Epidermal melanocyte (primary cell): ENCODE measurements around the gene PLOD1.
"Not testable (repeated sequence)": the region's sequence is repeated elsewhere in the genome, so short reads cannot be mapped to it uniquely, and the experiment has no call there.

Experiments
- DNase-seq: peaks from one replicate; pipeline ENCODE4 v3.0.0; 2011; ENCODE audit warnings: low spot score; ENCODE audit not compliant: insufficient read length

The PLOD1 gene

DNA sequence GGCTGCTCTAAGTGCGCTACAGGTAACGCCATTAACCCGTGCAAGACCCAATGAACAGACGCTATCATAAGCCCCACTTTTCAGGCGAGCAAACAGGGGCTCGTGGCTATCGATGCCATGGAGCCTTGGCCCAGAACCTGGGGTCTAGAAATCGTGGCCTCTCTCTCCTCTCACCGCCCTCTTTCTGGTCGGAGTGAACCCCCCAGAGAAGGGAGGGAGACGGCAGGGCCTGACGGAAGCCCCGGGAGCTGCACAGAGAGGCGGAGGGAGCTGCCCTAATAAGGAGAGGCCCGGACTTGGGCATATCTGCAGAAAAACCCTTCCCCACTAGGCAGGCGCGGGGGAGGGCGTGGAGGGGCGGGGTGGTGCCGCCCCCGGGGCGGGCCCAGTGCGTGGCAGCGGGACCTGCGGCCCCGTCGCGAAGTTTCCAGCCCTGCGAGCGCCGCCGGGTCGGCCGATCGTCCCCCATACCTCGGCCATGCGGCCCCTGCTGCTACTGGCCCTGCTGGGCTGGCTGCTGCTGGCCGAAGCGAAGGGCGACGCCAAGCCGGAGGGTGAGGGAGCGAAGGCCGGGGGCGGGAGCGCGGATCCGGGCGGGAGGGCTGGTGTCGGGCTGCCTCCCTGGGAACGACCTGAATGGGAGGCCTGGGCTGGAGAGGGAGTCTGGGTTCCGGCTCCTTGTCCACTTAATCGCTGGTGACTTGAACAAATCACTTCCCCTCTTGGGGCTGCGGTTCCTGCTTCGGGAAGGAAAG is at the start of gene PLOD1:
Gene PLOD1 (plus strand): TSS at position 416 of the 755 bp plus-strand sequence. CDS start 63 bp downstream, at position 479.
- peak; percentile 87 for DNase-seq

DNA sequence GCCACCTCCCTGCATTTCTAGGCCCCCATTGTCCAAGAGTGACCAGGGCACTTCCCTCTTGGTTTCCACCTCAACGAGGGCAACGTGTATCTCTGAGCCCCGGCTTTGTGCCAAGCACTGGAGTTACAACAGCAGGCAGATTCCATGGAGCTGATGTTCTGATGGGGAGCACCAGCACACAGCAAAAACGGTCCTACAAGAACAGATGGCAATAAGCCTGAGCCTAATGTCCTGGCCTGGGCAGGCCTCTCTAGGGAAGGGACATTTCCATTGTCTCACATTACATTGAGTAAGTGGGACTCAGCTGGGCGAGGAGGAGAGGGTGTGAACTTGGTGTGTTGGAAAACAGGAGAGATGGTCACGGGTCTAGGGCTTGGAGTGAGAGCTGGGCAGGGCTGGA is 48.6 kb upstream of the PLOD1 start:
- no peak for DNase-seq

DNA sequence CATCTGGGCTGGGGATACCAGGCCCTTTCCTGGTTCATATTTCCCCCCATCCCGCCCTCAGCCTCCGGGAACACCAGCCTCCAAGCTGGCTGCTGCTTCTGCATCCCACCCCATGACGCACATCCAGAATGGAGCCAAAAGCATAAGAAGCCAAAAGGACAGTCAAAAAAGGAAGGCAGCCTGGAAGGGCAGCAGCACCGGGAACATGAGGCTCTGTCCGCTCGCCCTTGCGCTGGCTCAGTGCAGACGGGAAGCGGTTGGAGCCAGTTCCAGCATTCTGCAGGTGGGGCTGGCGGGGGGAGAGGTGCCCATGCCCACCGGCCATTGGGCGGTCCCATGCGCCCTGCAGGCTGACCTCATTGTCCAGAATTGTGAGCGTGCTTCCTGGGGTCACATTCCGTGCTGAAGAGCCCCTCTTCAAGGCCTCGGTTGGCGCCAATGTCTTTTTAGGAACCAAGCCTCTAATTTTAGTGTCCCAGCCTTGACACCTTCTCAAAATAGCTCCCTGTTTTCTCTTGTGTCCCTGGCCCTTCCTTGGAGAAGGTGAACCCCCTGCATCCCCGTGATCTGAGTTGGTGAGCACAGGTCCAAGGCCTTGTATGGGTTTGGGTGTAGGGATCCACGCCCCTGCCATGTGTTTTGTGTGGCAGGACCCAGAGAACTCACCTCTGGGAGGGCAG is 47.4 kb upstream of the PLOD1 start:
- DNase-seq, result no peak

DNA sequence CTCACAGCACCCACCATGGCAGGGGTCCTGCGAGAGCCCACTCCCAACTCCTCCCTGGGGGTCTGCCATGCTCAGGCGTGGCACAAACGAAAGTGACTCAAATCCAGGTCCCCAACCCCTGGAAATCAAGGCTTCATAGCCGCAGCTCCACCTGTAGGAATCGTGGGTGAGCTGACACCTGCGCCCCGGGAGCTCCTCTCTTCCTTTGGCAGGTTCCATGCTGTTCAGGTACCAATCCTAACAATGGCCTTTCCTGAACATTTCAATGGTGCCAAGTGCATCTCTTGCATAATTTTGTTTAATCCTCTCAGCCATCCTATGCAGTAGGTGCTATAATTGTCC is 46.9 kb upstream of the PLOD1 start:
- no peak for DNase-seq

DNA sequence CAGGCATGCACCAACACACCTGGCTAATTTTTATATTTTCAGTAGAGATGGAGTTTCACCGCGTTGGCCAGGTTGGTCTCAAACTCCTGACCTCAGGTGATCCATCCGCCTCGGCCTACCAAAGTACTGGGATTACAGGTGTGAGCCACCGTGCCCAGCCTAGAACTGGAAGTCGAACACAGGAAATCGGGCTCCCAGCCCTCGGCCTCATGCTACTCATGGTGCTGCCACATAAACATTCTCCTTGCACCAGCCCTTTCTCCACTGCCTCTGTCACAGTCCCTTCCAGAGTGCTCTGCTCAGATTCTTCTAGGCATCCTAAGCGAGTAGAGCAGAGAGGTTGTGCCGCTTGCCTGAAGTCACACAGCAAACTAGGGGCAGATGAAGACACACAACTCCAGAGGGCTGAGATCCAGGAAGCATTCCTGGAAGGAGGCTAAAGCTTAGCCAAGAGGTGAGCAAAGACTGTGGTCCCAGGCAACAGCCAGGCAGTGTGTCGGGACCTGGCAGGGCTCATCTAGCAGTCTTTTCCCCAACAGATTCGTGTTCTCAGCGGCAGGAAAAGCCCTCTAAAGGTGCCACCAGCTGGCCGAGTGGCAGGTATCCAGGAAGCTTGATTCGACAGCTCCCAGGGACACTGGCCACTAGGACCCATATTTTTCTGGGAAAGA is 46.2 kb upstream of the PLOD1 start:
- DNase-seq, result no peak

DNA sequence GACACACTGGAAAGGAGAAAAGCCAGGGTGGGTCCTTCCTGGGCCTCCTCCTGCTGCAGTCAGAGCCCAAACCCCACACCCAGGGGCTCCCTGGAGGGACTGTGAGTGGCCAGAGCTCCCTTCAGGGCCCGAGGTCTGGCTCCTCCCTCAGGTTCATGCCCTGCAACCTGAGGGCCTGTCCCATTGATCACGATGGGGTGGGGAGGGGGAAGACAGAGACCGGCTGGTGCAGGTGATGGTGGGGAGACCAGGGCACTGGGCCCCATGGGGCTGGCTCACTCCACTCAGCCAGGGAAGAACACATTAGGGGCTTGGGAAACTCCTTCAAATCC is 45.7 kb upstream of the PLOD1 start:
- DNase-seq, result no peak

DNA sequence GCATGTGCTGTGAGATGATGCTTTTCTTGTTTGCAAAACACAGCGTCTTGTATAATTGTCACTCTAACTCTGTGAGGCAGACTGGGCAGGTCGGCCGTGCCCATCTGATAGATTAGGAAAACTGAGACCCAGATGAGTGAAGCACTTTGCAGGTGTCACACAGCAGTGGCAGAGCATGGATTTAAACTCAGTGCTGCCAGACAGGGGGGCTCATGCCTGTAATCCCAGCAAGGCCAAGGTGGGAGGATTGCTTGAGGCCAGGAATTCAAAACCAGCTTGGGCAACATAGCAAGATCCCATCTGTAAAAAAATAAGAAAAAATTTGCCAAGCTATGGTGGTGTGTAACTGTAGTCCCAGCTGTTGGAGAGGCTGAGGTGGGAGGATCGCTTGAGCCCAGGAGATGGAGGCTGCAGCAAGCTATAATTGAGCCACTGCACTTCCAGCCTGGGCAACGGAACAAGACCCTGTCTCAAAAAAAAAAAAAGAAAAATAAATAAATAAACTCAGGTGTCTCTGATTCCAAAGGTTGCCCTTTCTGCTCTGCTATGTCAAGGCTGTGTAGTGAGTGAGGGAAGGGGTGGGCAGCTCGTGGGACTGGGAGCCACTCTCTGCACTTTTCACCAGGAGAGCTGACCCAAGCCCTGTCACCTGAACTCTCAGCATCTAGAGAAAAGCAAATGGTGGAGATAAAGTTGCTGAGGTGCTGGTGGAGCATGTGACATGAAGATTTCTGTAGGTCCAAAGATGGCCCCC is 42.9 kb upstream of the PLOD1 start:
- DNase-seq, result no peak

DNA sequence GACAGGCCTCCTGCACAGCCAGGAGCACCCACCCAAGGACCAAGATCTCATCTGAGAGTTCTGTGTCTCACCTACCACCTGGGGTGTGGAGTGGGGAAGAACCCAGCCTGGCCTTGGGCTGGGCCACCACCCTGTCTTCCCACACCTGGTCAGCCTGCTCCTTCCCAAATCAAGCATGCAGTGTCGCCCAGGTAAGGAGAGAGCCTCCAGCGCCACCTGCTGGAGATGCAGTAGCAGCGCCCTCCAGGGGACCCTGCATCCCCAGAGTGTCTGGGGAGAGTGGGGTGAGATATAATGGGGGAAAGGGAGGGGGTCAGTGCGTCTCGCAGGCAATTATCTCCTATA is 40.6 kb upstream of the PLOD1 start:
- DNase-seq, result peak; percentile 81

DNA sequence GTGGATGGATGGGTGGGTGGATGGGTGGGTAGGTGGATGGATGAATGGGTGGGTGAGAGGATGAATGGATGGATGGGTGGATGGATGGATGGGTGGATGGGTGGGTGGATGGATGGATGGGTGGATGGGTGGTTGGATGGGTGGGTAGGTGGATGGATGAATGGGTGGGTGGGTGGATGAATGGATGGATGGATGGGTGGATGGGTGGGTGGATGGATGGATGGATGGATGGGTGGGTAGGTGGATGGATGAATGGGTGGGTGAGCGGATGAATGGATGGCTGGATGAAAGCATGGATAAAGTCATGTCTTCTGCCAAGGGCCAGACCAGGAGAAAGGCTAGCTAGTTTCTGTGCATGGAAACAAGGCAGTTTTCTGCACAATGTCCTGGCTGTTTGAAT is 40.0 kb upstream of the PLOD1 start:
- DNase-seq, result not testable (repeated sequence)

DNA sequence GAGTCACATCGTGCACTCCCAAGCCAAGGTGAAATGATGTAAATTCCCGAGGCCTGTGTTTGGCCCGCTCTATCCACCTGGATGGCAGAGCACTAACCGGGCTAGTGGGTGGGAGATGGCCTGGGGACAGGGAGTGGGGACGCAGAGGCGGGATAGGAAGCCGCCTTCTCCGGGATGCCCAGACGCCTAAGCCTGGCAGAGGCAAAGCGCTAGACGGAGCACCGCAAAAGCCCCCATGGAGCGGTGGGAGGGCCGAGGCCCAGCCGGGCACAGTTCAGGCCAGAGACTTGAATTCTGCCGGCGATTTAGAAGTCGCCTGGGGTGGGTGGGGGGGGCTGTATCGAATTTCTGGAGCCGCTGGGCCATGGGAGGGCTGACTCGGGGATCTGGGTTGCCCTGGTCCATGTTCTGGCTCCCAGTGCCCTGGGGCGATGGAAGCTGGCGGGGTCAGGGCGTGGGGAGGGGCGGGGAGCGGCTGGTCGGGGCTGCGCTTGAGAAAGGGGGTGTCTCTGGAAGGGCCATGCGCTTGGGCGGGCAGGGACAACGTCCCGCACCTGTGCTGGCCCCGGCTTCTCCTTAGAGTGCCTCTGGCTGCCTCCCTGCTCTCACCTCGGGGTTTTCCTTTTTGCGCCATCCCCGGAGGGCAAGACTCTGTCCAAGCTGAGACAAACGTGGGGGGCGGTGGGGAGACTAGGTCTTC is 36.3 kb upstream of the PLOD1 start:
- DNase-seq, result no peak

DNA sequence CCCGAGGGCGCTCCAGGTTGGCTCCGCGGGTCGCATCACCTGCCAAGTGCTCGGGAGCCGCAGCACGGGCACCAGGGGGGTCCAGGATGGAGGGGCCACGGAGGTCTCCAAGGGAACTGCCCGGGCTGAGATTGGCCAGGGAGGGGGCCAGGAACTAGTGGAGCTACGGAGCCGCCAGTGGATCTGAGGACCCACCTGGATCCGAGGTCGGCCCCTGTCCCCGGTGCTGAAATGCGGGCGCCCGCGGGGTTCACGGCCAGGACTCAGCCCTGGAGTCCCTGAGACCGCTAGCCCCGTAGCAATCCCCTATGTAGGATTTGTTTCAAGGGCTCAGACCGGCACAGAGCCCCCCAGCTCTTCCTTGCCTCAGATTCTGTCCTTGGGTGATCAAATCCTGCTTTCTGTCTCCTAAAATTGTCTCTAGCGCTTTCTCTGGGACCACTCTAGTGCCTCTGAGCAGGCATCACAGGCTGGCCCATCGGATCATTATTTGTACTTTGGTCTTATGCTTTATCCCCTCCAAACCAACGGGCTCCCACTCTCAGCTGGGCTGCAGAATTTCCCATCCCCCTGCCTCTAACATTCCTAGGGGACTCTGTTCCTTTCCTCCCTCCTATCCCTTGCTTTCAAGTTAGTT is 35.6 kb upstream of the PLOD1 start:
- DNase-seq, result no peak

DNA sequence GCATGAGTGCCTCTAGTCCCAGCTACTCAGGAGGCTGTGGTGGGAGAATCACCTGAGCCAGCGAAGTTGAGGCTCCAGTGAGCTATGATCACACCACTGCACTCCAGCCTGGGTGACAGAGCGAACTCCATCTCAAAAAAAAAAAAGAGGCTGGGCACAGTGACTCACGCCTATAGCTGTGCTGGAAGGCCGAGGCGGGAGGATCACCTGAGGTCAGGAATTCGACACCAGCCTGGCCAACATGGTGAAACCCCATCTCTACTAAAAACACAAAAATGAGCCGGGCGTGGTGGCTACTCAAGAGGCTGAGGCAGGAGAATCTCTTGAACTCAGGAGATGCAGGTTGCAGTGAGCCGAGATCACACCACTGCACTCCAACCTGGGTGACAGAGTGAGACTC is 33.1 kb upstream of the PLOD1 start:
- DNase-seq, result not testable (repeated sequence)

DNA sequence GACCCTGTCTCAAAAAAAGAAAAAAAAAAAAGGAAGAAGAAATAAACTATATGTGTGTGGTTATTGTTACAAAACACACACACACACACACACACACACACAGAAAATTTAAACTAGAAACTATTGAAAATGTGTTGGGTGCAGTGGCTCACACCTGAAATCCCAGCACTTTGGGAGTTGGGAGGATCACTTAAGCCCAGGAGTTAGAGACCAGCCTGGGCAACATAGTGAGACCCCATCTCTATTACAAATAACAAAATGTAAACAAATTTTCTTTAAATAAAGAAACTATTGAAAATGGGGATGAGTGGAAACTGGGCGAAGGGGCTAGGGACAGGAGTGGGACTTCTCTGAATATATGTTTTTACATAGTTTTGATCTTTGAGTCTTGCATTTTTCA is 31.3 kb upstream of the PLOD1 start:
- DNase-seq, result no peak

DNA sequence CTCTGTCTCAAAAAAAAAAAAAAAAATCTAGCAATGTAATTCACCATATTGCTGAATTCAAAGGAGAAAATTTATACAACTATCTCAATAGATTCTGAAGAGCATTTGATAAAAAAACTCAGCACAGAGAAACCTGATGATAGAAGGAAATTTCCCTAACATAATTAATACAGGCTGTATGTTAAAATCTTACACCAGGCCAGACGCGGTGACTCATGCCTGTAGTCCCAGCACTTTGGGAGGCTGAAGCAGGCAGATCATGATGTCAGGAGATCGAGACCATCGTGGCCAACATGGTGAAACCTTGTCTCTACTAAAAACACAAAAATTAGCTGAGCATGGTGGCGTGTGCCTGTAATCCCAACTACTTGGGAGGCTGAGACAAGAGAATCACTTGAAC is 30.4 kb upstream of the PLOD1 start:
- DNase-seq, result not testable (repeated sequence)

DNA sequence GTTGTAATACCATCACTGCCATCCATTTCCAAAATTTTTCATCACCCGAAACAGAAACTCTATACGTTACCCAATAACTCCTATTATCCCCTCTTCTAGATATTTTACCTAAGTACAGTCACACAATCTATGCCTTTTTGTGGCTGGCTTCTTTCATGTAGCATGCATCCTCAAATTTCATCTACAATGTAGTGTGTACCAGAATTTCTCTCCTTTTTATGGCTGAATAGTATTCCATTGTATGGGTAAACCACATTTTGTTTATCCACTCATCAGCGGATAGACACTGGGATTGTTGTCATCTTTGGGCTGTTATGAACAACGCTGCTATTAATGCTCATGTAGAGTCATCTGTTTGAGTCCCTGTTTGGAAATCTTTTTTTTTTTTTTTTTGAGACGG is 29.5 kb upstream of the PLOD1 start:
- DNase-seq, result no peak

DNA sequence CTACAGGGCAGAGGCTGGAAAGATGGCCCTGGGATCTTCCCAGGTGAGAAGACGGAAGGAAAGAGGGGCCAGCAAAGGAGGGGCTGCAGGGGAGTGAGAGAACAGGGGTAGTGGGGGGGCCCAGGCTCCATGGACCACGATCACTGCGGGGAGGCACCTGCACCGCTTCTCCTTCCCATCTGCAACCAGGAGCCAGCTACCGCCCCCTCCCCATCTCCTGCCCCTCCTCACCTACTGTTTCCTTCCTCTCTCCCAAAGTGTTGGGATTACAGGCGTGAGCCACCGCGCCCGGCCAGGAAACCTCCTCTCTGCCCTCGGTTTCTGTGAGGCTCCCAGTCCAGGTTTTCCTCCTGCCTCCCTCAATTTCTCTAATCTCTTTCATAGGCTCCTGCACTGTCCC is 27.6 kb upstream of the PLOD1 start:
- no peak for DNase-seq

DNA sequence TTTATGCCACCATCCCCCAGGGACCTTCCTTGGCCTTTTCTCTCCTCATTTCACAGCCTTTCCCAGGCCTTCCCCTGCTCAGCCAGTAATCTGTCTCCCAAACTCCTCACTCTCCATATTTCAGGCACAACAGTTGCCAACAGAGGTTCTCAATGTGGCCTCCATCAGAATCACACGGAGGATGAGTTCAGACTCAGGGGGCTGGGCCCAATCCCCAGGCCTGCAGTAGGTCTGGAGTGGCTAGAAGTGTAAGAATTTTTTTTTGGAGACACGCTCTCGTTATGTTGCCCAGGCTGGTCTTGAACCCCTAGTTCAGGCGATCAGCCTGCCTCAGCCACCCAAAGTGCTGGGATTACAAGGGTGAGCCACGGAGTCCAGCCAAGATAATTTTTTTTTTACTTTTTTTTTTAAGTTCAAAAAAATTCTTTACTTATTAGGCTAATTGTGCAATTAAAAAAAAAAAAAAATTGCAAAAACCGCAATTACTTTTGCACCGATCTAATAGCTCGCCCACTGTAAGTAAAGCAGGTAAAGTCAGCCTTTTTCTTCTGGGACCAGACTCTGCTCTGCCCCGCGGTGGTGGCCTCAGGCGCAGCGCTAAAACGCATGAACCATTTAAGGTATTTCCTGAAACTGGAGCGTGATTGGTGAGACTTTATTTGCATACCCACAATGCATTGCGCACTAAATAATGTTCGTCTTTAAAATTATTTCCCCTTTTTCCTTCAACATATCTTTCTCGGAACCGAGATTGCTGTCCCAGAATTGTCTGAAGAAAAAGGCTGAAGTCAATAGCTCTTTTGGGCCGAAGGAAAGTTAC is 27.0 kb upstream of the PLOD1 start:
- DNase-seq, result peak; percentile 92

DNA sequence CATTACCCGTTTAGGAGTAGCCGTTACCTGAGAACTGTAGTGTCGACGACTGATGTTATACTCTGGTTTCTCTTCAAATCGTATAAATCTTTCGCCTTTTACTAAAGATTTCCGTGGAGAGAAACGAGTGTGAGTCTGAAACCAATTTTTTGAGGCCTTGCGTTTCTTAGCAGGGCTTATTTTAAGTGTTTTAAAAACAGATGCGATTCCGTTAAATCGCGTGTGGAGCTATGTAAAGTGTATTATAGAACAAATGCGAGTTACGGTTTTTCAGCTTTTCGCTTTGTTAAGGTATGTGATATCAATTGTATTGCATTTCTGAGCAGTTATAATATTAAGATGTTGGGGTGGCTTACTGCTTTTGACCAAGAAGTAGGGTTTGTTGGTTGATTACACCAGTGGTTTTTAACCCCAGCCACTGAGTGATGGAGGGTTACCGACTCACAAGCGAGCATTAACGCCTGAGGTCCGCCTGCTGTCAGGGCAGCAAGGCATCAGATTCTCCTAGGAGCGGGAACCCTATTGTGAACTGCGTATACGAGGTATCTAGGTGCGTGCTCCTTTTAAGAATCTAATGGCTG is 26.3 kb upstream of the PLOD1 start:
- peak; percentile 54 for DNase-seq

DNA sequence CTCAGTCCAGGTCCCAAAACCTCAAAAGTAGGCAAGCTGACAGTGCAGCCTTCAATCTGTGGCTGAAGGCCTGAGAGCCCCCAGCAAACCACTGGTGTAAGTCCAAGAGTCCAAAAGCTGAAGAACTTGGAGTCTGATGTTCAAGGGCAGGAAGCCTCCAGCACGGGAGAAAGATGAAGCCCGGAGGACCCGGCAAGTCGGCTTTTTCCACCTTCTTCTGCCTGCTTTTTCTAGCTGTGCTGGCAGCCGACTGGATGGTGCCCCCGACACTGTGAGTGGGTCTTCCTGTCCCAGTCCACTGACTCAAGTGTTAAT is 23.6 kb upstream of the PLOD1 start:
- DNase-seq, result not testable (repeated sequence)

DNA sequence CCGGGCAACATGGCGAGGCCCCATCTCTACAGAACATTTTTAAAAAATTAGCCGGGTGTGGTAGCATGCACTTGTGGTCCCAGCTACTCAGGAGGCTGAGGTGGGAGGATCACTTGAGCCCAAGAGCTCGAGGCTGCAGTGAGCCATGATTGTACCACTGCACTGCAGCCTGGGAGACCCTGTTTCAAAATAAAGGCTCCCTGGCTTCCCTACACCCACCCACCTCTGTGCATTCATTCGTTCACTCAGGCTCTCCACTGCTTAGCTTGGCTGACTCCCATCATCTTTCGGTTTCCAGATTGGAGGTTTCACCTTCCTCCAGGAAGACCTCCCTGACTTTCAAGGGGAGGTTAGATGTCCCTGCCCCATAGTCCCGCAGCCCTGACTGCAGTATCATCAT is 22.5 kb upstream of the PLOD1 start:
- no peak for DNase-seq
